ENCODE results near the gene RBM20. TPM values are rescaled to one million over a fixed set of nuclear protein-coding genes. Genes with fewer than 3 reads are reported as not detected.

Gene RBM20
- total and polyA plus RNA-seq, 2 of the 4 experiments (the other 2 are of a cell fraction): under 0.01 to 0.15 TPM

GRCh38 chr10:110619514-110620397 is 24.4 kb upstream of the RBM20 start:
- Histone ChIP-seq H2AK9ac (replicated peaks; ENCODE audit: low read depth, low read length, poor library complexity) (no peak overlapping the region), H4K91ac (ENCODE audit: insufficient read depth, low read depth, low read length) (no peak overlapping the region), H3K4me1 (ENCODE audit: control insufficient read depth, insufficient read depth, low read length) (peaks cover 4% of the 10 kb centered on the region), H3K4me3 (ENCODE audit: insufficient read depth, low read depth, low read length) (no peak overlapping the region), H3K27ac (ENCODE audit: insufficient read depth, low read length) (no peak overlapping the region), H3K4ac (ENCODE audit: low read depth, low read length) (no peak overlapping the region), H2BK20ac (ENCODE audit: low read depth, low read length) (no peak overlapping the region), H3K79me1 (ENCODE audit: low read depth in 1 of 2, low read length in 2 of 2) (no peaks in the 10 kb centered on the region), H2BK120ac (ENCODE audit: low read depth, low read length) (no peak overlapping the region), H4K20me1 (ENCODE audit: insufficient read depth, low read length) (no peaks in the 10 kb centered on the region), H3K9me1 (ENCODE audit: insufficient read depth, low read length) (no peaks in the 10 kb centered on the region), H3K4me2 (ENCODE audit: low read depth, low read length) (no peak overlapping the region), H2AK5ac (ENCODE audit: low read depth, low read length) (no peak overlapping the region; the same call in 1 of the 2 replicates), H4K5ac (ENCODE audit: low read depth, low read length) (no peak overlapping the region), H3K56ac (ENCODE audit: extremely low read depth, insufficient read depth, low read length) (no peak overlapping the region), H3K36me3 (ENCODE audit: control insufficient read depth, insufficient read depth, low read length) (no peaks in the 10 kb centered on the region), H3K9me3 (ENCODE audit: control insufficient read depth, insufficient read depth, low read length) (no peaks in the 10 kb centered on the region), H3K14ac (replicated peaks; ENCODE audit: low read depth, low read length) (no peak overlapping the region), H3K23ac (ENCODE audit: low read depth, low read length) (no peak overlapping the region), H2BK15ac (ENCODE audit: low read depth, low read length) (no peak overlapping the region), H3K27me3 (ENCODE audit: control insufficient read depth, insufficient read depth, low read length) (peaks cover 8% of the 10 kb centered on the region), H4K8ac (ENCODE audit: low read depth in 2 of 2, low read length in 2 of 2) (no peak overlapping the region), H2AFZ (replicated peaks; ENCODE audit: low read length, poor library complexity) (no peak overlapping the region), H3K9ac (ENCODE audit: low read depth, low read length) (no peak overlapping the region), H2BK5ac (ENCODE audit: low read depth, low read length, poor library complexity, severe bottlenecking) (no peak overlapping the region), H3K18ac (ENCODE audit: low read depth, low read length) (no peak overlapping the region)
- POLR2A ChIA-PET (ENCODE audit: unreplicated experiment): no interaction called here
- dilution Hi-C loops (cut with HindIII; ENCODE audit: low sequenced_read_pairs, unreplicated experiment) (no loop called here), in situ Hi-C loops (cut with MboI; ENCODE audit: low sequenced_read_pairs) (loop anchor here (10.0 kb wide), 2 partner anchors 125 to 1515 kb away; no protein-coding TSS in a partner anchor), intact Hi-C loops (cut with micrococcal nuclease) (no loop called here)
- no TSS peak for BruUV-seq (replicated peaks)
- CTCF ChIA-PET: interaction anchor here (0.6 to 1.4 kb wide), 3 partner anchors 10 to 53 kb away, joined by 3 read pairs; no protein-coding TSS in a partner anchor
- ATAC-seq (ENCODE audit: low read depth) (no peak), DNase-seq (no peak)
- no CpG with 5 or more reads among the region's 3 CpGs for WGBS, 2 experiments (ENCODE audit: extremely low coverage in 2 of 2, insufficient read length in 1 of 2)
- no peak for TF ChIP-seq MAFK (IDR thresholded peaks at IDR 0.05; ENCODE audit: low read depth, low read length)
- no peak for TF ChIP-seq RFX5 (IDR thresholded peaks at IDR 0.05; ENCODE audit: low read depth, low read length)
- no peak for TF ChIP-seq USF2 (IDR thresholded peaks at IDR 0.05; ENCODE audit: low read depth, low read length)
- no peak for TF ChIP-seq RAD21 (IDR thresholded peaks at IDR 0.05; ENCODE audit: low read length)
- TF ChIP-seq MAZ (IDR thresholded peaks at IDR 0.05; ENCODE audit: borderline replicate concordance, low read depth, low read length): no peak
- no peak for TF ChIP-seq NFE2L2 (IDR thresholded peaks at IDR 0.05; ENCODE audit: low read depth, low read length)
- TF ChIP-seq RCOR1 (IDR thresholded peaks at IDR 0.05; ENCODE audit: insufficient replicate concordance, low read length): no peak
- no peak for TF ChIP-seq FOS (IDR thresholded peaks at IDR 0.05; ENCODE audit: low read depth, low read length)
- no peak for TF ChIP-seq CHD1 (IDR thresholded peaks at IDR 0.05; ENCODE audit: low read depth, low read length)
- no peak for TF ChIP-seq BHLHE40 (IDR thresholded peaks at IDR 0.05; ENCODE audit: low read depth, low read length)
- TF ChIP-seq SMC3 (IDR thresholded peaks at IDR 0.05; ENCODE audit: low read depth, low read length): no peak
- no peak for TF ChIP-seq MXI1 (IDR thresholded peaks at IDR 0.05; ENCODE audit: borderline replicate concordance, low read depth, low read length)
- TF ChIP-seq CEBPB (IDR thresholded peaks at IDR 0.05; ENCODE audit: low read depth, low read length): no peak
- no peak for TF ChIP-seq ELK1 (IDR thresholded peaks at IDR 0.05; ENCODE audit: borderline replicate concordance, low read depth, low read length)
